K562 (cell line): ENCODE results near the gene LY6G6F. TPM values are rescaled to one million over a fixed set of nuclear protein-coding genes. Genes with fewer than 3 reads are reported as not detected.
A peak's percentile ranks its signal among the peaks of the same experiment; 100 is the strongest.

Experiments
- ATAC-seq: fragments of 200-7000 bp; cut with Tn5 transposase; 3 replicates; pipeline ENCODE4 v1.9.1; 2020; ENCODE audit warnings: moderate library complexity
- BruUV-seq: library from RNA; stranded (reverse); fragments of 400-500 nt; replicated peaks from 2 replicates; lab custom pipeline; 2021; lab: Mats Ljungman, UMichigan
- CTCF ChIA-PET: fragments of 300-600 bp; formaldehyde crosslinking; extraction: SDS; loops from one replicate; lab custom pipeline; 2021; ENCODE audit warnings: low intra/inter-chr PET ratio; lab: Yijun Ruan, JAX
- POLR2A ChIA-PET: fragments of 300-600, 350-650 bp; sonication (Branson Sonifier 250); formaldehyde crosslinking; extraction: SDS; loops from one replicate; lab custom pipeline; 2021; ENCODE audit warnings: antibody characterized with exemption, inconsistent platforms; lab: Yijun Ruan, JAX
- DNase-seq, 4 experiments: peaks; one replicate each; pipeline versions ENCODE4 v3.0.0 to v3.0.0-alpha.2; 2011 to 2018; ENCODE audit warnings: low spot score in 3 of 4, mixed read lengths in 3 of 4; ENCODE audit errors: extremely low read depth in 1 of 4
- FAIRE-seq: peaks from 2 replicates; lab custom pipeline; 2011; peaks lifted over from hg19 to GRCh38; lab: Jason Lieb, UNC
- H2AFZ ChIP-seq: 2 replicates; pipeline ENCODE4 v1.6.0; 2011; ENCODE audit warnings: low read depth, low read length, control low read depth, inconsistent platforms
- H3K27ac ChIP-seq: fragments of 200-600 bp; 3 replicates; pipeline ENCODE4 v1.8.0; 2011; ENCODE audit warnings: low read depth, mild to moderate bottlenecking, control low read depth, inconsistent platforms, low read length, moderate library complexity, mixed read lengths; ENCODE audit errors: extremely low read depth
- H3K27me3 ChIP-seq, 2 experiments: fragments of 300-600 bp in 1 of 2; 2 replicates in 1 of 2; 3 replicates in 1 of 2; pipeline versions ENCODE4 v1.6.0 to v1.8.0; 2011; ENCODE audit warnings: inconsistent platforms in 2 of 2, low read length in 2 of 2, mild to moderate bottlenecking in 1 of 2, mixed read lengths in 1 of 2, moderate library complexity in 1 of 2; ENCODE audit not compliant: control insufficient read depth in 2 of 2, insufficient read depth in 2 of 2
- H3K36me3 ChIP-seq: fragments of 300-600 bp; 3 replicates; pipeline ENCODE4 v1.8.0; 2011; ENCODE audit warnings: mild to moderate bottlenecking, low read length, inconsistent platforms; ENCODE audit not compliant: control insufficient read depth, insufficient read depth
- H3K4me1 ChIP-seq, 2 experiments: fragments of 200-600 bp in 1 of 2; replicated peaks in 1 of 2; 2 replicates in 1 of 2; 3 replicates in 1 of 2; pipeline versions ENCODE4 v1.5.1 to v1.8.0; 2011; ENCODE audit warnings: inconsistent platforms in 2 of 2, low read length in 2 of 2, mild to moderate bottlenecking in 1 of 2, mixed read lengths in 1 of 2, moderate library complexity in 1 of 2; ENCODE audit not compliant: control insufficient read depth in 2 of 2, insufficient read depth in 2 of 2
- H3K4me2 ChIP-seq: 2 replicates; pipeline ENCODE4 v1.6.1; 2011; ENCODE audit warnings: low read length, control low read depth, inconsistent platforms, mixed read lengths; ENCODE audit not compliant: insufficient read depth
- H3K4me3 ChIP-seq: fragments of 200-600 bp; sonication (generic), shearing (Covaris generic); 2 replicates; pipeline ENCODE4 v1.5.1; 2016; ENCODE audit warnings: control low read depth, inconsistent platforms
- H3K79me2 ChIP-seq: fragments of 200-600 bp; 3 replicates; pipeline ENCODE4 v1.8.0; 2011; ENCODE audit warnings: low read length, inconsistent platforms; ENCODE audit not compliant: control insufficient read depth, insufficient read depth
- H3K9ac ChIP-seq, 2 experiments: 2 replicates each; pipeline versions ENCODE4 v1.6.0 to v1.6.1; 2011; ENCODE audit warnings: low read depth in 2 of 2, low read length in 2 of 2, control low read depth in 1 of 2, inconsistent platforms in 1 of 2, mild to moderate bottlenecking in 1 of 2, mixed read lengths in 1 of 2; ENCODE audit not compliant: insufficient read depth in 1 of 2
- H3K9me1 ChIP-seq: one replicate; pipeline ENCODE4 v1.6.0; 2011; ENCODE audit warnings: inconsistent platforms, mild to moderate bottlenecking, low read length, moderate library complexity; ENCODE audit not compliant: control insufficient read depth, insufficient read depth
- H3K9me3 ChIP-seq: replicated peaks from 2 replicates; pipeline ENCODE4 v1.5.1; 2011; ENCODE audit warnings: low read depth, low read length, inconsistent platforms; ENCODE audit not compliant: control insufficient read depth, insufficient read depth
- H4K20me1 ChIP-seq: replicated peaks from 2 replicates; pipeline ENCODE4 v1.6.1; 2011; ENCODE audit warnings: low read length, inconsistent platforms, mixed read lengths; ENCODE audit not compliant: control insufficient read depth, insufficient read depth
- CHCHD3 ChIP-seq: fragments of 250-450 bp; sonication (Bioruptor Pico); IDR thresholded peaks from 2 replicates; pipeline ENCODE4 v2.1.2; 2022; ENCODE audit warnings: mild to moderate bottlenecking
- HNRNPLL ChIP-seq: fragments of 200-400 bp; formaldehyde crosslinking; IDR thresholded peaks from 2 replicates; pipeline ENCODE4 v1.6.1; 2017; ENCODE audit warnings: low read length, low read depth, mild to moderate bottlenecking; ENCODE audit not compliant: poor library complexity, severe bottlenecking
- RBFOX2 ChIP-seq: fragments of 200-400 bp; formaldehyde crosslinking; IDR thresholded peaks from 2 replicates; pipeline ENCODE4 v1.6.1; 2017; ENCODE audit warnings: low read depth, mild to moderate bottlenecking, low read length, moderate library complexity
- SP1 ChIP-seq: sonication (generic); formaldehyde crosslinking; IDR thresholded peaks from 2 replicates; pipeline ENCODE4 v1.8.1; 2022; ENCODE audit warnings: mild to moderate bottlenecking, missing genetic modification reagents
- TGIF2 ChIP-seq: sonication (generic); formaldehyde crosslinking; IDR thresholded peaks from 2 replicates; pipeline ENCODE4 v1.8.1; 2022; ENCODE audit warnings: mild to moderate bottlenecking, missing genetic modification reagents, moderate library complexity
- ZBTB7A ChIP-seq: IDR thresholded peaks from 2 replicates; pipeline ENCODE4 v1.6.1; 2011; ENCODE audit warnings: low read depth, mild to moderate bottlenecking, low read length, moderate library complexity, borderline replicate concordance; ENCODE audit not compliant: control insufficient read depth
- ZNF354B ChIP-seq: fragments of 250-450 bp; sonication (Bioruptor Pico); IDR thresholded peaks from 2 replicates; pipeline ENCODE4 v1.4.0; 2020
- ZNF717 ChIP-seq: fragments of 250-450 bp; sonication (Bioruptor Pico); IDR thresholded peaks from 2 replicates; pipeline ENCODE4 v1.5.0; 2021
- WGBS: fragments of 100-300 bp; shearing (Covaris generic); methylation state at CpG from one replicate; pipeline ENCODE4 v1.1.6; 2016; ENCODE audit warnings: low coverage, mixed read lengths; ENCODE audit not compliant: insufficient coverage; ENCODE audit errors: missing lambda C conversion rate; 5-methylcytosine and 5-hydroxymethylcytosine counted together
- in situ Hi-C: fragments of 300-500 bp; cut with MboI; formaldehyde crosslinking; loops from 4 replicates; pipeline ENCODE4 v1.15.0; 2018; ENCODE audit warnings: inconsistent platforms, mixed read lengths
- intact Hi-C: fragments of 100-400 bp; cut with micrococcal nuclease; formaldehyde crosslinking; loops from 2 replicates; pipeline ENCODE4 v1.14.2; 2022
- polyA plus RNA-seq, 8 experiments: library from polyadenylated mRNA; depleted of rRNA in 4 of 8; stranded (reverse) in 5 of 8; unstranded in 3 of 8; fragments of >200 nt; fragmentation: Nextera tagmentation in 2 of 8; fragmentation: Illumina TruSeq in 1 of 8; extraction: Ambion mirVana in 2 of 8; extraction: Trizol in 1 of 8; gene quantifications; 2 replicates each; pipeline versions ENCODE4 v1.2.1 to v1.2.3, GENCODE V29; 2011 to 2014; ENCODE audit warnings: inconsistent platforms in 1 of 8, missing spikeins in 1 of 8
- total RNA-seq, 7 experiments: library from RNA; depleted of rRNA in 6 of 7; stranded (reverse); fragments of >200 nt in 6 of 7; fragmentation: Illumina TruSeq in 2 of 7; extraction: Trizol in 2 of 7; gene quantifications; 2 replicates each; pipeline versions ENCODE4 v1.2.1 to v1.2.3, GENCODE V29; 2011 to 2021; ENCODE audit warnings: low replicate concordance in 1 of 7
- TF ChIP-seq, protein P1 (sequence below): sonication (generic); formaldehyde crosslinking; IDR thresholded peaks from 2 replicates; pipeline ENCODE4 v1.8.0; 2022; ENCODE audit warnings: missing genetic modification reagents, mild to moderate bottlenecking, moderate library complexity, borderline replicate concordance
- TF ChIP-seq, protein P2 (sequence below), 3 experiments: fragments of 200-800 bp in 1 of 3; sonication (Bioruptor generic) in 1 of 3; sonication (generic) in 1 of 3; formaldehyde crosslinking in 1 of 3; IDR thresholded peaks; 2 replicates each; pipeline versions ENCODE4 v1.6.1 to v1.8.0; 2016 to 2022; ENCODE audit warnings: mild to moderate bottlenecking in 2 of 3, missing compliant biosample characterization in 2 of 3, missing genetic modification characterization in 2 of 3, missing genetic modification reagents in 1 of 3
- TF ChIP-seq, protein P3 (sequence below): IDR thresholded peaks from 2 replicates; pipeline ENCODE4 v1.6.1; 2016; ENCODE audit warnings: missing genetic modification characterization, missing compliant biosample characterization

LY6G6F gene
- total and polyA plus RNA-seq, 9 of the 15 experiments (the other 6 are each of a cell fraction or from before 2014, with no cell fraction given): 0.14 to 0.50 (median 0.28) TPM; not detected in 2

DNA sequence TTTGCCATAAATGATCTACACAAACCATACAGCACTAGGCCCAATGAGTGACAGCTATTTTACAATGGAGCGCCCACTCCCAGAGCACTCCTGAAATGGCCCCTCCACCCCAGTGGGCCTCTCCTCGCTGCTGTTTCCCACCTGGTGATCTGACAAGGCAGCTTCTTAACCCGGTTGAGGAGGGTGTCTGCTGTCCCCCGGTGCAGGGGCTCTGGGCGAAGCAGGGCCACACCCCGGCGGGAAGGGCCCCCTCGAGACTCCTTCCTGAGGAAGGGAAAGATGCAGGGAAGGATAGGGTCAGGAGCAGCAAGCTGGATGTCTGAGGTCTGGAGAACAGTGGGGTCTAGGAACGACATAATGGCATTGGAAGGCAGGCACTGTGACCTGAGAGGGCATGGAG lies 13.8 kb upstream of the LY6G6F start:
- WGBS: 82% methylated on average over 9 of the region's 9 CpGs
- Histone ChIP-seq H3K9me1 (peaks cover 5% of the 10 kb centered on the region), H3K9ac (peak overlapping the region in 1 of 2 experiments; percentile 59; a peak in 2 of 4 replicates), H3K79me2 (peaks cover 6% of the 10 kb centered on the region; the same call in 2 of the 3 replicates), H3K27me3 (no peaks in the 10 kb centered on the region), H3K36me3 (peaks cover 90% of the 10 kb centered on the region), H3K4me2 (no peak overlapping the region), H3K4me3 (no peak overlapping the region), H3K27ac (no peak overlapping the region), H3K4me1 (peaks cover 44 to 47% of the 10 kb centered on the region in 2 experiments), H2AFZ (no peak overlapping the region), H4K20me1 (no peaks in the 10 kb centered on the region), H3K9me3 (no peaks in the 10 kb centered on the region)
- in situ Hi-C loops: no loop called here
- BruUV-seq: no TSS peak
- ChIA-PET POLR2A (interaction anchor here (0.7 to 7.1 kb wide), 12 partner anchors 9 to 164 kb away, joined by 3 to 158 read pairs (median 12); partner anchors contain the start of genes ABHD16A, CLIC1, GPANK1 and HSPA1B), CTCF (no interaction called here)
- no peak for TF ChIP-seq TGIF2 (CRISPR knock-in tag)
- TF ChIP-seq ZNF354B: no peak
- TF ChIP-seq, protein P1, sequence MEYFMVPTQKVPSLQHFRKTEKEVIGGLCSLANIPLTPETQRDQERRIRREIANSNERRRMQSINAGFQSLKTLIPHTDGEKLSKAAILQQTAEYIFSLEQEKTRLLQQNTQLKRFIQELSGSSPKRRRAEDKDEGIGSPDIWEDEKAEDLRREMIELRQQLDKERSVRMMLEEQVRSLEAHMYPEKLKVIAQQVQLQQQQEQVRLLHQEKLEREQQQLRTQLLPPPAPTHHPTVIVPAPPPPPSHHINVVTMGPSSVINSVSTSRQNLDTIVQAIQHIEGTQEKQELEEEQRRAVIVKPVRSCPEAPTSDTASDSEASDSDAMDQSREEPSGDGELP (CRISPR knock-in tag): 0 out of 2 replicates have a peak, but pooled peaks have one; percentile 14
- TF ChIP-seq, protein P2, sequence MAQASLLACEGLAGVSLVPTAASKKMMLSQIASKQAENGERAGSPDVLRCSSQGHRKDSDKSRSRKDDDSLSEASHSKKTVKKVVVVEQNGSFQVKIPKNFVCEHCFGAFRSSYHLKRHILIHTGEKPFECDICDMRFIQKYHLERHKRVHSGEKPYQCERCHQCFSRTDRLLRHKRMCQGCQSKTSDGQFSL (CRISPR knock-in tag; IDR thresholded peaks at IDR 0.05): 0 out of 2 replicates have a peak, but pooled peaks have one; percentile 3
- TF ChIP-seq, protein P2 (tag; IDR thresholded peaks at IDR 0.05): no peak
- TF ChIP-seq CHCHD3 (CRISPR knock-in tag): no peak
- no peak for TF ChIP-seq SP1 (CRISPR knock-in tag)
- 0 out of 2 replicates have a peak, but pooled peaks have one; percentile 7 for TF ChIP-seq RBFOX2
- TF ChIP-seq ZNF717: no peak
- TF ChIP-seq, protein P3, sequence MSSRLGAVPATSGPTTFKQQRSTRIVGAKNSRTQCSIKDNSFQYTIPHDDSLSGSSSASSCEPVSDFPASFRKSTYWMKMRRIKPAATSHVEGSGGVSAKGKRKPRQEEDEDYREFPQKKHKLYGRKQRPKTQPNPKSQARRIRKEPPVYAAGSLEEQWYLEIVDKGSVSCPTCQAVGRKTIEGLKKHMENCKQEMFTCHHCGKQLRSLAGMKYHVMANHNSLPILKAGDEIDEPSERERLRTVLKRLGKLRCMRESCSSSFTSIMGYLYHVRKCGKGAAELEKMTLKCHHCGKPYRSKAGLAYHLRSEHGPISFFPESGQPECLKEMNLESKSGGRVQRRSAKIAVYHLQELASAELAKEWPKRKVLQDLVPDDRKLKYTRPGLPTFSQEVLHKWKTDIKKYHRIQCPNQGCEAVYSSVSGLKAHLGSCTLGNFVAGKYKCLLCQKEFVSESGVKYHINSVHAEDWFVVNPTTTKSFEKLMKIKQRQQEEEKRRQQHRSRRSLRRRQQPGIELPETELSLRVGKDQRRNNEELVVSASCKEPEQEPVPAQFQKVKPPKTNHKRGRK: no peak
- no peak for TF ChIP-seq HNRNPLL
- peak; percentile 6; the same call in 1 of the 2 replicates for TF ChIP-seq ZBTB7A
- intact Hi-C loops: no loop called here
- ATAC-seq (no peak), DNase-seq (no peak), FAIRE-seq (no peak)
